Neural cell (in vitro differentiated cells): ENCODE data around the gene RAD51C.

Experiments
- CTCF ChIP-seq: fragments of 450-650 bp; IDR thresholded peaks from 2 replicates; pipeline ENCODE4 v1.5.1; 2014; ENCODE audit warnings: antibody characterized with exemption, mild to moderate bottlenecking, moderate library complexity; ENCODE audit not compliant: poor library complexity, severe bottlenecking
- EP300 ChIP-seq: fragments of 450-650 bp; conservative IDR thresholded peaks from 2 replicates; pipeline ENCODE4 v1.6.1; 2014; ENCODE audit warnings: antibody characterized with exemption, mild to moderate bottlenecking, moderate library complexity; ENCODE audit not compliant: poor library complexity, severe bottlenecking
- EZH2 ChIP-seq: fragments of 200-600, 300-800 bp; shearing (Covaris generic), sonication (generic); IDR thresholded peaks from 2 replicates; pipeline ENCODE4 v1.6.1; 2014; ENCODE audit warnings: antibody characterized with exemption, low read length, borderline replicate concordance, mild to moderate bottlenecking; ENCODE audit not compliant: insufficient read depth, poor library complexity, severe bottlenecking
- POLR2AphosphoS5 ChIP-seq: IDR thresholded peaks from 2 replicates; pipeline ENCODE4 v1.6.1; 2012
- REST ChIP-seq: IDR thresholded peaks from 2 replicates; pipeline ENCODE4 v1.6.1; 2012; ENCODE audit warnings: borderline replicate concordance
- SMC3 ChIP-seq: fragments of 450-650 bp; conservative IDR thresholded peaks from 2 replicates; pipeline ENCODE4 v1.6.1; 2014; ENCODE audit warnings: antibody characterized with exemption, mild to moderate bottlenecking, moderate library complexity; ENCODE audit not compliant: poor library complexity

GRCh38 chr17:58779446-58779845 is 87.0 kb downstream of the RAD51C start:
- TF ChIP-seq CTCF (no peak), EZH2 (no peak), REST (no peak), EP300 (no peak), POLR2AphosphoS5 (no peak), SMC3 (no peak)
